ENCODE results near the gene DDAH1. TPM values are rescaled to one million over a fixed set of nuclear protein-coding genes. Genes with fewer than 3 reads are reported as not detected.
"Not testable (repeated sequence)": the region's sequence is repeated elsewhere in the genome, so short reads cannot be mapped to it uniquely, and the experiment has no call there.

Gene DDAH1
- polyA plus RNA-seq, 1 donor = 115 TPM

DNA sequence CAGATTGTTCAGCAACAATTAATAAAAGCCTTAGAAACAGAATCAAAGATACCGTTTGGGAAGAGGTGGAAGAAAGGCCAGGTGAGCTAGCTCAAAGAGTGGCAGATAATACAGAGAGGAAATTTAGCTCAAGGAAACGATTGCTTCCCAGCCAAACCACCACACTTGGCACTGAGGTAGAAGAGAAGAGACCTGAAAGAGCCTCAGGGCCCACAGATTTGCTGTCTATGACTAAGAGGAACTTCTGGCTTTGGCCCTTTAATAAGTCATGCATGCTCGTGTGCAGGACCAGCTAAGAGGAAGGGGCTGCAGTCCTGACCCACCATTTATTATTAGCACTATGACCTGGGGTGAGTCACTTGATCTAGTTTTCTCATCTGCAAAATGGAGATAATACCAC is 115.7 kb downstream of the DDAH1 start:
- Histone ChIP-seq H3K4me1 (ENCODE audit: control insufficient read depth, insufficient read depth, low read length) (no peaks in the 10 kb centered on the region), H3K27ac (ENCODE audit: low read length) (no peak overlapping the region), H3K9me3 (ENCODE audit: control insufficient read depth, low read depth, low read length) (no peaks in the 10 kb centered on the region), H3K36me3 (ENCODE audit: control insufficient read depth, insufficient read depth, low read length) (peaks cover 36% of the 10 kb centered on the region), H3K4me3 (ENCODE audit: low read length) (no peak overlapping the region), H3K27me3 (ENCODE audit: control insufficient read depth, insufficient read depth, low read length) (no peaks in the 10 kb centered on the region)
- WGBS (ENCODE audit: insufficient coverage, low lambda C conversion rate) = 90% methylated on average over 2 of the region's 3 CpGs
- DNase-seq = no peak

DNA sequence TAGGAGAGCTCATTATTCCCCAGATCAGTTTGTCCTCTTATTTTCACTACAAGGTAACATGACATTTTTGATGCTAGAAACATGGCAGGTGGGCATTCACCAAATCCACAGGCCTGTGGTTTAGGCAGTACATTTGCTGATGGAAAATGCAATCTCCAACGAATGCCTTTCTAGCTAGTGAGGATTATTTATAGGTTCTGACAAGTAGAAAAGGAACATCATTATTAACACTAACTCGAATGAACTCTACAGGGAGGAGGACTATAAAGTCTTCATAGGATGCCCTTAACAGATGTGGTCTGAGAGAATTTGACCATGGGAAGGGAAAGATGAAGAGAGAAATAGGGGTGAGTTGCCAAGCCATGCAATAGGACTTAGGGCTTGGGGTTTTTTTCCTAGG is 117.1 kb downstream of the DDAH1 start:
- no peaks in the 10 kb centered on the region for H3K27me3 ChIP-seq (ENCODE audit: control insufficient read depth, insufficient read depth, low read length)
- DNase-seq = no peak
- no peaks in the 10 kb centered on the region for H3K9me3 ChIP-seq (ENCODE audit: control insufficient read depth, low read depth, low read length)
- no peaks in the 10 kb centered on the region for H3K4me1 ChIP-seq (ENCODE audit: control insufficient read depth, insufficient read depth, low read length)
- H3K27ac ChIP-seq (ENCODE audit: low read length) = no peak overlapping the region
- 100% methylated on average over 1 of the region's 2 CpGs for WGBS (ENCODE audit: insufficient coverage, low lambda C conversion rate)
- H3K36me3 ChIP-seq (ENCODE audit: control insufficient read depth, insufficient read depth, low read length) = peaks cover 36% of the 10 kb centered on the region
- no peak overlapping the region for H3K4me3 ChIP-seq (ENCODE audit: low read length)

DNA sequence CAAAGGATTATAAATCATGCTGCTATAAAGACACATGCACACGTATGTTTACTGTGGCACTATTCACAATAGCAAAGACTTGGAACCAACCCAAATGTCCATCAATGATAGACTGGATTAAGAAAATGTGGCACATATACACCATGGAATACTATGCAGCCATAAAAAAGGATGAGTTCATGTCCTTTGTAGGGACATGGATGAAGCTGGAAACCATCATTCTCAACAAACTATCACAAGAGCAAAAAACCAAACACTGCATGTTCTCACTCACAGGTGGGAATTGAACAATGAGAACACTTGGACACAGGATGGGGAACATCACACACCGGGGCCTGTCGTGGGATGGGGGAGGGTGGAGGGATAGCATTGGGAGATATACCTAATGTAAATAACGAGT is 117.7 kb downstream of the DDAH1 start:
- not testable (repeated sequence) for DNase-seq; H3K27ac ChIP-seq (ENCODE audit: low read length); H3K4me1 ChIP-seq (ENCODE audit: control insufficient read depth, insufficient read depth, low read length); H3K27me3 ChIP-seq (ENCODE audit: control insufficient read depth, insufficient read depth, low read length); H3K9me3 ChIP-seq (ENCODE audit: control insufficient read depth, low read depth, low read length); H3K4me3 ChIP-seq (ENCODE audit: low read length)
- H3K36me3 ChIP-seq (ENCODE audit: control insufficient read depth, insufficient read depth, low read length) = peaks cover 35% of the 10 kb centered on the region
- WGBS (ENCODE audit: insufficient coverage, low lambda C conversion rate) = 100% methylated on average over 1 of the region's 4 CpGs

DNA sequence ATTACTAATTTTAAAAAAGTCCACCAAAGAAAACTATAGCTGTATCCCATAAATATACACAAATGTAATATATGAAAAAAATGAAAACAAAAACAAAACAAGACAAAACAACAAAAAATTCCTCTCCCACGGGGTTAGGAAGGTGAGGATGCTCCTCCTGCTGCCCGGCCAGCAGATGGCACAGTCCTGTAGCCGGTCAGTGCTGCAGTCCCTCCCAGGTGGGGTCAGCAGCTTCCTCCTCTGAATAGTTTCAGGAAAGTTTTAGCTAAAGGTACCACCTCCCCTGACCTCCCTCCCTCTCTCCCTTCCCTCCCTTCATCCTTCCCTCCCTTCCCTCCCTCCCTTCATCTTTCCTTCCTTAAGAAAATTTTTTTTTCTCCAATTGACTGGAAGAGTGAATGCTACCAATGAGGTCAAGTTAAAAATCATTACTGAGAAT is 120.7 kb downstream of the DDAH1 start:
- no peak overlapping the region for H3K27ac ChIP-seq (ENCODE audit: low read length)
- H3K27me3 ChIP-seq (ENCODE audit: control insufficient read depth, insufficient read depth, low read length) = no peaks in the 10 kb centered on the region
- H3K36me3 ChIP-seq (ENCODE audit: control insufficient read depth, insufficient read depth, low read length) = peaks cover 16% of the 10 kb centered on the region
- WGBS (ENCODE audit: insufficient coverage, low lambda C conversion rate) = no CpG with 5 or more reads among the region's 3 CpGs
- no peaks in the 10 kb centered on the region for H3K4me1 ChIP-seq (ENCODE audit: control insufficient read depth, insufficient read depth, low read length)
- DNase-seq = peak in 1 of 2 donors; percentile 14
- no peak overlapping the region for H3K4me3 ChIP-seq (ENCODE audit: low read length)
- no peaks in the 10 kb centered on the region for H3K9me3 ChIP-seq (ENCODE audit: control insufficient read depth, low read depth, low read length)

DNA sequence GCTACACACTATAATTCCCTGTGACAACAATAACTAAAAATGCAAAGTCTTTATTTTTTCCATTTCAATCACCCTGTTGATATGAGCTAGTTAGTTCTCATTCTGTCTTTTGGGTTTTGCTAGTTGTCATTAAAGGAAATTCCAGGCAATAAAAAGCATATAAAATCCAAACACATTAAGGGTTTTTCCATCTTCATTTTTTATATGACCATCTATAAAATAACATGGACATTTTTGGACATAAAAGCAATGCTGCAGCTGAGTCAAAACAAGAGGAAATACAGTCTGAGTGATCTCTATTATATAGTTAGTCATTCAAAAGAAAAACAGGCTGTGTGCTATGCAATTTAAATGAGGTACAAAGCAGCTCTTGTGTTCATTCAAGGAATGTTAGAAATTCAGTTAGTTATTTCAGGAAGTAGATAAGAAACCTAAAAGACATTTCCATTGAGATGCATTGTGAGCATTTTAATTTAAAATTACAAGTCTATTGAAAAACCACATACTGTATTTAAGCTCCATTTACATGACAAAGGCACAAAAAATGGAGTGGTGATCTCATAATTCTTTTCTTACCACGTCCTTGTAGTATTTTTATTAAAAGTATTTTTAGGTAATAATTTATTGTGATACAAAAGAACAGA is 121.2 kb downstream of the DDAH1 start:
- Histone ChIP-seq H3K4me1 (ENCODE audit: control insufficient read depth, insufficient read depth, low read length) (no peaks in the 10 kb centered on the region), H3K4me3 (ENCODE audit: low read length) (no peak overlapping the region), H3K9me3 (ENCODE audit: control insufficient read depth, low read depth, low read length) (no peaks in the 10 kb centered on the region), H3K27ac (ENCODE audit: low read length) (no peak overlapping the region), H3K27me3 (ENCODE audit: control insufficient read depth, insufficient read depth, low read length) (no peaks in the 10 kb centered on the region), H3K36me3 (ENCODE audit: control insufficient read depth, insufficient read depth, low read length) (peaks cover 11% of the 10 kb centered on the region)
- DNase-seq = no peak
- WGBS (ENCODE audit: insufficient coverage, low lambda C conversion rate) = 67% methylated on average over 1 of the region's 1 CpG

DNA sequence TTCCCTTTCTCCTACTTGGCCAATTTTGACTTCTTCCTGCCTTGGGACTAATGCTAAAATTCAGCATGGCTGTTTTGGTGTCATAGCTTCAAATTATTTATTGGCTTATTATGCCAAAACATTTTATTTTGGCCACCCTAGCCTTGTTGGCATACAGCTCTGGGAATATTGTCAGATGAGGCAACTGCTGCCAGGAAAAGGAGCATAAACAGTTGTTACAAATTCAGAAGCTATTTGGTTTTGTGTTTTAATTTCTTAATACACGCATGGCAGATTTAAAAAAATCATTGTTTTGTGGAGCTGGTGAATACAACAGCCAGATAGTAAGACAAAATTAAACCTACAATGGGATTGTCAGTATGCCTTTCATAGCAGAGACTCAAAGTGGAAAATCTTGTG is 121.7 kb downstream of the DDAH1 start:
- H3K9me3 ChIP-seq (ENCODE audit: control insufficient read depth, low read depth, low read length) = no peaks in the 10 kb centered on the region
- H3K36me3 ChIP-seq (ENCODE audit: control insufficient read depth, insufficient read depth, low read length) = peaks cover 6% of the 10 kb centered on the region
- H3K27ac ChIP-seq (ENCODE audit: low read length) = no peak overlapping the region
- WGBS (ENCODE audit: insufficient coverage, low lambda C conversion rate) = 100% methylated on average over 1 of the region's 1 CpG
- no peaks in the 10 kb centered on the region for H3K4me1 ChIP-seq (ENCODE audit: control insufficient read depth, insufficient read depth, low read length)
- no peak overlapping the region for H3K4me3 ChIP-seq (ENCODE audit: low read length)
- no peak for DNase-seq
- H3K27me3 ChIP-seq (ENCODE audit: control insufficient read depth, insufficient read depth, low read length) = no peaks in the 10 kb centered on the region

DNA sequence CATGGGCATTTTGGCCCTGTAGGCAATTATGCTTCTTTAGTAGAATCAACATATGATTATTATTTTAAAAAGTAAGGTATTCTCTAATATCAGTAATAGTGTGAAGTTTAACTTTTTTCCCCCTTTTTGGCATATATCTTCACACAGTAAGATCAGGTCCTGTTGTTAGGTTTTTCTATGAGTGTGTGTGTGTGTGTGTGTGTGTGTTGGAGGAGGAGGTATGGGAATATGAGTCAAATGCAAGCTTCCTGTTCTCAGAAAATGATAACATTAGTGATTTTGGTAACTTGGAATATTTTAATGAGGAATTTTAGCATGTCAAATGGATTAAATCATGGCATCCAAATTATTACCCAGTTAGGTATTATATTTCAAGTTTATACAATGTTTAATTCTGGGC is 122.8 kb downstream of the DDAH1 start:
- H3K36me3 ChIP-seq (ENCODE audit: control insufficient read depth, insufficient read depth, low read length) = no peaks in the 10 kb centered on the region
- H3K4me1 ChIP-seq (ENCODE audit: control insufficient read depth, insufficient read depth, low read length) = no peaks in the 10 kb centered on the region
- H3K27me3 ChIP-seq (ENCODE audit: control insufficient read depth, insufficient read depth, low read length) = no peaks in the 10 kb centered on the region
- no peaks in the 10 kb centered on the region for H3K9me3 ChIP-seq (ENCODE audit: control insufficient read depth, low read depth, low read length)
- H3K4me3 ChIP-seq (ENCODE audit: low read length) = no peak overlapping the region
- no peak for DNase-seq
- H3K27ac ChIP-seq (ENCODE audit: low read length) = no peak overlapping the region

DNA sequence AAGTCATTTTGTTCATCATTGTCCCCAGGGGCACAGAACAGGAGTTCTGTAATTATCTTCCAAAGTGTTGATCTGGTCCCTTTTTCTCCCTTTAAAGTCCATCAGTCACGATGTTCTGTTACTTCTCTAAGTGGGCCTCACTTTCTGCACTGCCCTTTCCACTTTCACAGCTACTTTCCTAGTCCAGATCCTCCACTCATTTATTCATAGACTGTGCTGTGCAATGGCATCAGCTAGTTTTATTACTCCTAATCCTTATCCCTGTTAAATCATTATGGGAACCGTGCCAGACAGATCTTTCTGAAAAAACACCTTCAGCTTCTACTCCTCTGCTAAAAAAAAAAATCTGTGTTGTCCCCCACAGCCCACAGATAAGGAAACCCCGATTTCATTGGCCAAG is 124.5 kb downstream of the DDAH1 start:
- H3K9me3 ChIP-seq (ENCODE audit: control insufficient read depth, low read depth, low read length) = no peaks in the 10 kb centered on the region
- DNase-seq = no peak
- no peaks in the 10 kb centered on the region for H3K36me3 ChIP-seq (ENCODE audit: control insufficient read depth, insufficient read depth, low read length)
- H3K4me1 ChIP-seq (ENCODE audit: control insufficient read depth, insufficient read depth, low read length) = no peaks in the 10 kb centered on the region
- WGBS (ENCODE audit: insufficient coverage, low lambda C conversion rate) = 81% methylated on average over 2 of the region's 3 CpGs
- H3K27me3 ChIP-seq (ENCODE audit: control insufficient read depth, insufficient read depth, low read length) = no peaks in the 10 kb centered on the region
- H3K4me3 ChIP-seq (ENCODE audit: low read length) = no peak overlapping the region
- H3K27ac ChIP-seq (ENCODE audit: low read length) = no peak overlapping the region

DNA sequence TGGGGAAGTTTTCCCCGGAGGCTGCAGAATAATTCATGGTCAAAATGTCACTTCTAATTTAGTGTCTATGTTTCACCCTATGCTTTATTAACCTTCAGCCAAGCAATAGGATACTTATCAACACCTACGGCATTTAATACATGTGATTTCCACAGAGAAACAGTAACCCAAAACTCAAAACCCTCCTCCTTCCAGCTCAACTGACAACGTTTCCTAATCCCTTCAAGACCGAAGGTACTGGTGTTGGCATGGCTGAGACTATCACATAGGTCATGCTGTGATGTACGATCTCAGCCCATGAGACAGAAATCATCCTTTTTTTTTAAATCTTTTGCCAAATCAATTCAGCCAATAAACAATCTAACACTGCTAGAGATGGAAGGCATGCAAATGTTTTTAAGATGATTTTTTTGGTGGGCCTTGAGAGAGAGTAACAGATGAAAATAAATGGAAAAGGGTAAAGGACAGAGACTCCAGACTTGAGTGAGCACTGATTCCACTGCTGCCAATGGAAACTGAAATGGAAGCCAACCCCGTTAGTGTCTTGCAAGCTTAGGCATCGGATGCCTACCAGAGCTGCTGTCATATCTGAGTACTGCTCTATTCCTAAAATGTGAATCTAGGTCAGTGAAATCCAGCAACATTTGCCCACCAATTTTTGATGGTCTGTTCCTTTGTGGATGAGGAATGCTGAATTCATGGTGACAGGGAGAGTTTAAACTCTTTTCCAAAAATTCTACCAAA is 125.1 kb downstream of the DDAH1 start:
- no CpG with 5 or more reads among the region's 7 CpGs for WGBS (ENCODE audit: insufficient coverage, low lambda C conversion rate)
- Histone ChIP-seq H3K27me3 (ENCODE audit: control insufficient read depth, insufficient read depth, low read length) (no peaks in the 10 kb centered on the region), H3K36me3 (ENCODE audit: control insufficient read depth, insufficient read depth, low read length) (no peaks in the 10 kb centered on the region), H3K9me3 (ENCODE audit: control insufficient read depth, low read depth, low read length) (no peaks in the 10 kb centered on the region), H3K4me1 (ENCODE audit: control insufficient read depth, insufficient read depth, low read length) (no peaks in the 10 kb centered on the region), H3K27ac (ENCODE audit: low read length) (no peak overlapping the region), H3K4me3 (ENCODE audit: low read length) (no peak overlapping the region)
- DNase-seq = no peak

DNA sequence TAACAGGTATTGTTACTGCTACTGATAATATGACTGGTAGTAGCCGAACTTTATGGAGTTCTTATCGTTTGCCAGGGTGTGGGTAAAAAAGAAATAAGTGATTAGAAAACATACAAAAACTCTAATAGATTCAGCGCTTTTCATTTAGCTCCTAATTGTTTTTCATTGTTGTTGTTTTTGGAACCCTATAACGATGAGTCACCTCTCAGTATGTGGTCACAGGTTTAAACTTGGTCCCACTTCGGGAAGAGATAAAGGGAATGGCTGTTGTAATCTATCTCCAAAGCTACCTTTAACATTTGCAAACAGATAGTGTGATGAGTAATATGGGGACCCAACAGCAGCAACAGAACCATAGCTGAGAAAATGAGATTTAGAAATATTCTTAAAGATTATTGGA is 125.9 kb downstream of the DDAH1 start:
- H3K9me3 ChIP-seq (ENCODE audit: control insufficient read depth, low read depth, low read length) = no peaks in the 10 kb centered on the region

DNA sequence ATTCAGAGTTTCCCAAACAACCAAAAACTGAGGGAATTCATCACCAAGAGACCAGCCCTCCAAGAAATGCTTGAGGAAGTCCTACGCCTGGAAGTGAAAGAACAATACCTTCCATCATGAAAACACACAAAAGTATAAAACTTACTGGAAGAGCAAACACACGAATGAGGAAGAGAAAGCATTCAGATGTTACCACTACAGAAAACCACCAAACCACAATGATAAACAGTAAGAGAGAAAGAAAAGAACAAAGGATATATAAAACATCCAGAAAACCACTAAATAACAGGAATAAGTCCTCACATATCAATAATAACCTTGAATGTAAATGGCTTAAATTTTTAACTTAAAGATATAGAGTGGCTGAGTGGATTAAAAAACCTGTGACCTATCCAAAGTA is 130.0 kb downstream of the DDAH1 start:
- H3K27me3 ChIP-seq (ENCODE audit: control insufficient read depth, insufficient read depth, low read length) = no peaks in the 10 kb centered on the region
- no peaks in the 10 kb centered on the region for H3K36me3 ChIP-seq (ENCODE audit: control insufficient read depth, insufficient read depth, low read length)
- H3K4me1 ChIP-seq (ENCODE audit: control insufficient read depth, insufficient read depth, low read length) = no peaks in the 10 kb centered on the region
- DNase-seq = no peak
- H3K4me3 ChIP-seq (ENCODE audit: low read length) = no peak overlapping the region
- no peak overlapping the region for H3K27ac ChIP-seq (ENCODE audit: low read length)
- 93% methylated on average over 2 of the region's 2 CpGs for WGBS (ENCODE audit: insufficient coverage, low lambda C conversion rate)
- peaks cover 3% of the 10 kb centered on the region for H3K9me3 ChIP-seq (ENCODE audit: control insufficient read depth, low read depth, low read length)

More for the DNA sequence above, 125.9 kb downstream of the DDAH1 start:
- no peaks in the 10 kb centered on the region for H3K4me1 ChIP-seq (ENCODE audit: control insufficient read depth, insufficient read depth, low read length)
- no peaks in the 10 kb centered on the region for H3K36me3 ChIP-seq (ENCODE audit: control insufficient read depth, insufficient read depth, low read length)
- 29% methylated on average over 2 of the region's 5 CpGs for WGBS (ENCODE audit: insufficient coverage, low lambda C conversion rate)
- no peak for DNase-seq
- no peak overlapping the region for H3K4me3 ChIP-seq (ENCODE audit: low read length)
- no peak overlapping the region for H3K27ac ChIP-seq (ENCODE audit: low read length)
- no peaks in the 10 kb centered on the region for H3K27me3 ChIP-seq (ENCODE audit: control insufficient read depth, insufficient read depth, low read length)

Data from large intestine (tissue), 3 donors.